CD14-positive monocyte (primary cell): ENCODE results near the gene IL22RA1. TPM values are rescaled to one million over a fixed set of nuclear protein-coding genes. Genes with fewer than 3 reads are reported as not detected.
A peak's percentile ranks its signal among the peaks of the same experiment; 100 is the strongest.

Source experiments
- DNase-seq, 3 donors: peaks; one replicate each; pipeline ENCODE4 v3.0.0-alpha.2; 2011 to 2022
- H2AFZ ChIP-seq: 2 replicates; pipeline ENCODE4 v1.6.0; 2012; ENCODE audit warnings: mild to moderate bottlenecking, low read depth, low read length, inconsistent platforms; ENCODE audit not compliant: insufficient read depth, poor library complexity, severe bottlenecking
- H3K27ac ChIP-seq, 2 donors: 1 replicate in 1 of 2; 2 replicates in 1 of 2; pipeline ENCODE4 v1.5.1; 2012 to 2013; ENCODE audit warnings: low read length in 2 of 2, control low read depth in 1 of 2, inconsistent platforms in 1 of 2, low read depth in 1 of 2, mild to moderate bottlenecking in 1 of 2
- H3K27me3 ChIP-seq, 2 donors: one replicate each; pipeline versions ENCODE4 v1.6.0 to v1.6.1; 2011 to 2013; ENCODE audit warnings: low read length in 2 of 2; ENCODE audit not compliant: control insufficient read depth in 2 of 2, insufficient read depth in 2 of 2
- H3K36me3 ChIP-seq, 2 donors: replicated peaks in 1 of 2; 1 replicate in 1 of 2; 2 replicates in 1 of 2; pipeline versions ENCODE4 v1.5.1 to v1.6.1; 2012 to 2013; ENCODE audit warnings: low read length in 2 of 2, control low read depth in 1 of 2, inconsistent platforms in 1 of 2, mild to moderate bottlenecking in 1 of 2; ENCODE audit not compliant: insufficient read depth in 2 of 2, control insufficient read depth in 1 of 2
- H3K4me1 ChIP-seq, 2 donors: 1 replicate in 1 of 2; 2 replicates in 1 of 2; pipeline versions ENCODE4 v1.5.1 to v1.6.1; 2012 to 2013; ENCODE audit warnings: low read length in 2 of 2, control low read depth in 1 of 2, inconsistent platforms in 1 of 2, mild to moderate bottlenecking in 1 of 2, moderate library complexity in 1 of 2; ENCODE audit not compliant: insufficient read depth in 2 of 2, control insufficient read depth in 1 of 2
- H3K4me2 ChIP-seq: replicated peaks from 2 replicates; pipeline ENCODE3; 2012; ENCODE audit warnings: low read length, moderate library complexity, mild to moderate bottlenecking; ENCODE audit not compliant: poor library complexity, severe bottlenecking; ENCODE audit errors: extremely low read depth
- H3K4me3 ChIP-seq, 3 experiments: fragments of 200-600 bp in 1 of 3; sonication (generic) in 1 of 3; replicated peaks in 1 of 3; 1 replicate in 2 of 3; 2 replicates in 1 of 3; pipeline ENCODE4 v1.5.1; 2011 to 2013; ENCODE audit warnings: low read length in 3 of 3, mild to moderate bottlenecking in 3 of 3, control low read depth in 2 of 3, low read depth in 2 of 3, inconsistent platforms in 1 of 3, moderate library complexity in 1 of 3
- H3K79me2 ChIP-seq: 2 replicates; pipeline ENCODE4 v1.6.0; 2012; ENCODE audit warnings: mild to moderate bottlenecking, control low read depth, inconsistent platforms, low read length, moderate library complexity; ENCODE audit not compliant: insufficient read depth
- H3K9ac ChIP-seq: 2 replicates; pipeline ENCODE4 v1.6.0; 2017; ENCODE audit warnings: low read length, mild to moderate bottlenecking; ENCODE audit not compliant: insufficient read depth, poor library complexity, severe bottlenecking
- H3K9me3 ChIP-seq, 2 donors: replicated peaks in 1 of 2; 1 replicate in 1 of 2; 2 replicates in 1 of 2; pipeline versions ENCODE4 v1.5.1 to v1.6.1; 2012 to 2013; ENCODE audit warnings: low read length in 2 of 2, control low read depth in 1 of 2; ENCODE audit not compliant: control insufficient read depth in 1 of 2, insufficient read depth in 1 of 2
- H4K20me1 ChIP-seq: 2 replicates; pipeline ENCODE4 v1.6.0; 2012; ENCODE audit warnings: mild to moderate bottlenecking, low read length, control low read depth, moderate library complexity; ENCODE audit not compliant: insufficient read depth
- H3K27ac Mint-ChIP-seq, 7 donors: one replicate each; pipeline ENCODE4 v1.8.0; 2020; ENCODE audit warnings: mild to moderate bottlenecking in 7 of 7, mixed read lengths in 7 of 7, moderate library complexity in 6 of 7, inconsistent platforms in 2 of 7
- H3K27me3 Mint-ChIP-seq, 3 donors: one replicate each; pipeline ENCODE4 v1.8.0; 2021 to 2022; ENCODE audit warnings: low read depth in 3 of 3, mild to moderate bottlenecking in 3 of 3, mixed read lengths in 3 of 3, moderate library complexity in 3 of 3, inconsistent platforms in 1 of 3
- H3K36me3 Mint-ChIP-seq, 2 donors: one replicate each; pipeline ENCODE4 v1.8.0; 2020; ENCODE audit warnings: mixed read lengths in 2 of 2, inconsistent platforms in 1 of 2, mild to moderate bottlenecking in 1 of 2
- H3K4me1 Mint-ChIP-seq: one replicate; pipeline ENCODE4 v1.8.0; 2020; ENCODE audit warnings: mild to moderate bottlenecking, mixed read lengths
- H3K4me3 Mint-ChIP-seq, 2 donors: one replicate each; pipeline ENCODE4 v1.8.0; 2020; ENCODE audit warnings: mild to moderate bottlenecking in 2 of 2, mixed read lengths in 2 of 2, moderate library complexity in 1 of 2
- H3K9me3 Mint-ChIP-seq, 7 donors: one replicate each; pipeline ENCODE4 v1.8.0; 2020 to 2022; ENCODE audit warnings: mixed read lengths in 7 of 7, mild to moderate bottlenecking in 6 of 7, moderate library complexity in 6 of 7, inconsistent platforms in 2 of 7
- WGBS: methylation state at CpG from one replicate; pipeline ENCODE4 v1.1.5; 2013; ENCODE audit warnings: missing lambda C conversion rate; ENCODE audit not compliant: insufficient coverage; 5-methylcytosine and 5-hydroxymethylcytosine counted together
- intact Hi-C, 2 donors: fragments of 100-400 bp; cut with micrococcal nuclease; formaldehyde crosslinking; loops; one replicate each; pipeline versions ENCODE4 v1.15.0 to v1.15.1; 2023
- polyA plus RNA-seq, 3 donors: library from polyadenylated mRNA; depleted of rRNA in 1 of 3; unstranded in 2 of 3; stranded (reverse) in 1 of 3; fragments of 300-500 nt in 2 of 3; fragments of >200 nt in 1 of 3; fragmentation: Illumina TruSeq in 2 of 3; gene quantifications; 1 replicate in 2 of 3; 2 replicates in 1 of 3; pipeline ENCODE4 v1.2.3, GENCODE V29; 2012 to 2021
- TF ChIP-seq, protein P1 (sequence below): fragments of 200-600 bp; IDR thresholded peaks from one replicate; pipeline ENCODE4 v1.8.0; 2022; ENCODE audit warnings: antibody characterized with exemption, mild to moderate bottlenecking

The IL22RA1 gene
- polyA plus RNA-seq, 3 donors, result not detected

GRCh38 chr1:24152631-24153494 is 9.9 kb upstream of the IL22RA1 start:
- 89% methylated on average over 9 of the region's 10 CpGs for WGBS
- TF ChIP-seq, protein P1, sequence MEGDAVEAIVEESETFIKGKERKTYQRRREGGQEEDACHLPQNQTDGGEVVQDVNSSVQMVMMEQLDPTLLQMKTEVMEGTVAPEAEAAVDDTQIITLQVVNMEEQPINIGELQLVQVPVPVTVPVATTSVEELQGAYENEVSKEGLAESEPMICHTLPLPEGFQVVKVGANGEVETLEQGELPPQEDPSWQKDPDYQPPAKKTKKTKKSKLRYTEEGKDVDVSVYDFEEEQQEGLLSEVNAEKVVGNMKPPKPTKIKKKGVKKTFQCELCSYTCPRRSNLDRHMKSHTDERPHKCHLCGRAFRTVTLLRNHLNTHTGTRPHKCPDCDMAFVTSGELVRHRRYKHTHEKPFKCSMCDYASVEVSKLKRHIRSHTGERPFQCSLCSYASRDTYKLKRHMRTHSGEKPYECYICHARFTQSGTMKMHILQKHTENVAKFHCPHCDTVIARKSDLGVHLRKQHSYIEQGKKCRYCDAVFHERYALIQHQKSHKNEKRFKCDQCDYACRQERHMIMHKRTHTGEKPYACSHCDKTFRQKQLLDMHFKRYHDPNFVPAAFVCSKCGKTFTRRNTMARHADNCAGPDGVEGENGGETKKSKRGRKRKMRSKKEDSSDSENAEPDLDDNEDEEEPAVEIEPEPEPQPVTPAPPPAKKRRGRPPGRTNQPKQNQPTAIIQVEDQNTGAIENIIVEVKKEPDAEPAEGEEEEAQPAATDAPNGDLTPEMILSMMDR, result no peak
- Histone ChIP-seq H3K4me1 (peaks cover 10% of the 10 kb centered on the region in 2 donors), H3K9ac (no peak overlapping the region), H3K9me3 (no peaks in the 10 kb centered on the region), H3K27me3 (peaks cover 13 to 33% of the 10 kb centered on the region in 2 donors), H3K4me3 (no peak overlapping the region), H3K36me3 (no peaks in the 10 kb centered on the region), H2AFZ (no peak overlapping the region), H3K27ac (no peak overlapping the region), H3K4me2 (no peak overlapping the region), H4K20me1 (no peaks in the 10 kb centered on the region), H3K79me2 (no peaks in the 10 kb centered on the region)
- intact Hi-C loops, result loop anchor here (5.0 kb wide), 2 partner anchors 34 to 44 kb away; partner anchors contain the start of gene IFNLR1 (in 1 of the 2)
- Mint-ChIP-seq H3K4me3 (peak overlapping the region in 1 of 2 donors; percentile 53), H3K9me3 (no peaks in the 10 kb centered on the region), H3K36me3 (no peaks in the 10 kb centered on the region), H3K27ac (peak overlapping the region in 2 of 7 donors; percentile 28 to 63), H3K27me3 (peaks cover 39 to 48% (median 47%) of the 10 kb centered on the region in 3 donors), H3K4me1 (peaks cover 14% of the 10 kb centered on the region)
- DNase-seq, result no peak

GRCh38 chr1:24151175-24151533 is 8.2 kb upstream of the IL22RA1 start:
- no peak overlapping the region for H3K27ac ChIP-seq
- no peak overlapping the region for H3K4me2 ChIP-seq
- H3K36me3 ChIP-seq, result no peaks in the 10 kb centered on the region
- no peaks in the 10 kb centered on the region for H3K9me3 ChIP-seq
- H3K4me3 ChIP-seq, result no peak overlapping the region
- 12% methylated on average over 12 of the region's 12 CpGs for WGBS
- H3K27me3 ChIP-seq, result peaks cover 13 to 33% of the 10 kb centered on the region in 2 donors
- Mint-ChIP-seq H3K27me3 (peaks cover 43 to 54% (median 43%) of the 10 kb centered on the region in 3 donors), H3K4me1 (peaks cover 14% of the 10 kb centered on the region), H3K27ac (no peak overlapping the region), H3K36me3 (no peaks in the 10 kb centered on the region), H3K4me3 (peak overlapping the region in 1 of 2 donors; percentile 88), H3K9me3 (no peaks in the 10 kb centered on the region)
- no peaks in the 10 kb centered on the region for H3K79me2 ChIP-seq
- TF ChIP-seq, protein P1, result no peak
- no peak for DNase-seq
- H4K20me1 ChIP-seq, result no peaks in the 10 kb centered on the region
- H2AFZ ChIP-seq, result no peak overlapping the region
- no peak overlapping the region for H3K9ac ChIP-seq
- H3K4me1 ChIP-seq, result peaks cover 10% of the 10 kb centered on the region in 2 donors
- intact Hi-C loops, result loop anchor here (5.0 kb wide), 2 partner anchors 36 to 46 kb away; partner anchors contain the start of gene IFNLR1 (in 1 of the 2)
